Measurements from ENCODE around the gene C5. TPM values are rescaled to one million over a fixed set of nuclear protein-coding genes. Genes with fewer than 3 reads are reported as not detected.

The C5 gene
- total and polyA plus RNA-seq, 5 donors from 2014 or later: 0.31 to 1.5 (median 1.1) TPM; not detected in 1

DNA sequence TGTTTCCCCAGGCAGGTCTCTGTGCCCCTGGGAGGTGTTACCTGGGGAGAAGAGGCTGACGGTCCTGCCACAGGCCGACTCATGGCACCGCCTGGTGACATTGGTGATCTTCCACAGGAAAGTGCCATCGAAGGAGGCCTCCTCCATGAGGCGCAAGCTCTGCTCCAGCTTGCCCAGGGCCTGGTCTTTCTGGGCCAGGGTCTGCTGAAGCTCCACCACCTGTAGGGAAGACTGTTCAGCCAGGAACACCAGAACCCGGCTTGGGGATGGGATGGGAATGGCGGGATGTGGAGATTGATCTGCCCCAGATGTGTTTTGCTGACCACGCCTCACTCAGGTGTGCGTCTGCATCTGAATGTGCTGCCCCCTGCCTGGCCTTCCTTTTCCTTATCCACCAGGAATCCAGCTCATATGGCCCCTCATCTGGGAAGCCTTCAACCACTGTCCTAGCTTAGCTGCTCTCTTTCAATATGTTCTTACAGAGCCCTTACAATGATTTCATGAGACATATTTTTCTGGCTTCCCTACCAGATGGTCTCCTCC is 138.7 kb downstream of the C5 start:
- no peaks in the 10 kb centered on the region for H3K9me3 Mint-ChIP-seq

DNA sequence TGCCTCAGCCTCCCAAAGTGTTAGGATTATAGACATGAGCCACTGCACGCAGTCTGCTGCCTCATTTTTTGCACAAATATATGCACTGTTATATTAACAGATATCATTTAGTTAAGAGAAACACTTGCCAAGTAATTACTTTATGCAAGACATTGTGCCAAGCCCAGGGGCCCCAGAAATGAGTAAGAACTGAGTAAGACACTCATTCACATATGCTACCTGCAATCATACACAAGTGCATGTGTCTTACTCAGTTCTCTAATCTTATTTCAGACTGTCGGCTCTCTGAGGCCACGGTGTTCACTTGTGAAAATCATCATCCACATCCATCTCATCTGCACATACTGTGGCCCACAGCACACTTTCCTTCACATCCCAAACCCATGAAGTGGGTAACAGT is 139.4 kb downstream of the C5 start:
- peak overlapping the region; percentile 11 to 54 (median 36) for H3K4me3 Mint-ChIP-seq
- Histone ChIP-seq H3K36me3 (ENCODE audit: control insufficient read depth, insufficient read depth, low read length) (peaks cover 83% of the 10 kb centered on the region), H3K4me1 (ENCODE audit: control insufficient read depth, insufficient read depth, low read length, poor library complexity, severe bottlenecking) (peaks cover 83% of the 10 kb centered on the region)

More for the DNA sequence above, 138.7 kb downstream of the C5 start:
- peaks cover 69% of the 10 kb centered on the region for H3K36me3 Mint-ChIP-seq
- Histone ChIP-seq H3K4me1 (ENCODE audit: control insufficient read depth, insufficient read depth, low read length, poor library complexity, severe bottlenecking) (peaks cover 83% of the 10 kb centered on the region), H3K4me3 (ENCODE audit: low read depth, low read length) (no peak overlapping the region), H3K9me3 (ENCODE audit: control insufficient read depth in 2 of 2, low read length in 2 of 2) (no peaks in the 10 kb centered on the region), H3K27me3 (ENCODE audit: control insufficient read depth, insufficient read depth, low read length) (no peaks in the 10 kb centered on the region), H3K36me3 (ENCODE audit: control insufficient read depth, insufficient read depth, low read length) (peaks cover 80% of the 10 kb centered on the region), H3K27ac (ENCODE audit: insufficient read depth, low read length, poor library complexity, severe bottlenecking) (peak overlapping the region; percentile 98)
- H3K27me3 Mint-ChIP-seq: no peaks in the 10 kb centered on the region
- H3K4me1 Mint-ChIP-seq: peaks cover 16 to 93% (median 54%) of the 10 kb centered on the region in 4 donors
- H3K4me3 Mint-ChIP-seq: peak overlapping the region in 2 of 4 donors; percentile 54 to 69
- peak overlapping the region; percentile 85 to 94 (median 91) for H3K27ac Mint-ChIP-seq
- DNase-seq (no peak), ATAC-seq (ENCODE audit: low read depth in 2 of 2) (no peak)

DNA sequence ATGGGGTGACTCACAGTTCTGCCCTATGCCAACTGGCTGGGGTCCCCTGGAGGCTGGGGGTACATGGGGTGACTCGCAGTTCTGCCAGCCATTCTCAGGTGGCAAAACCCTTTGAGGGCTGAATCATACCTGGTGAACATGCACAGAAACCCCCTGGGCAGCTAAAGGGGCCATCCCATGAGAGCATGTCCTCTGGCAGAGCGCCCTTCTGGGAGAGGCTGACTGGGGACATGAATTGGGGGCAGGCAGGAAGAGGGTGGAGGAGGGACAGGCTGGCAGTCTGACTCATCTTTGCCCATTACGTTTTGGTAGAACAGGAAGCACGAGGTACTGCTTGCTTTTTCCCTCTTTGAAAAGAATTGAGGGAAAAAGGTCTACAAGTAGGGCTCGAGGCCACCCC is 140.2 kb downstream of the C5 start:
- ATAC-seq (ENCODE audit: low read depth in 2 of 2): peak; percentile 71 to 74
- Mint-ChIP-seq H3K4me1 (peaks cover 10 to 94% (median 59%) of the 10 kb centered on the region in 4 donors), H3K27ac (peak overlapping the region; percentile 85 to 95 (median 91)), H3K9me3 (no peaks in the 10 kb centered on the region), H3K27me3 (no peaks in the 10 kb centered on the region), H3K4me3 (peak overlapping the region in 2 of 4 donors; percentile 37 to 60), H3K36me3 (peaks cover 74% of the 10 kb centered on the region)
- H3K4me1 ChIP-seq (ENCODE audit: control insufficient read depth, insufficient read depth, low read length, poor library complexity, severe bottlenecking): peaks cover 83% of the 10 kb centered on the region
- no peaks in the 10 kb centered on the region for H3K9me3 ChIP-seq (ENCODE audit: control insufficient read depth in 2 of 2, low read length in 2 of 2)
- peaks cover 85% of the 10 kb centered on the region for H3K36me3 ChIP-seq (ENCODE audit: control insufficient read depth, insufficient read depth, low read length)
- no peaks in the 10 kb centered on the region for H3K27me3 ChIP-seq (ENCODE audit: control insufficient read depth, insufficient read depth, low read length)
- peak overlapping the region; percentile 19 for H3K4me3 ChIP-seq (ENCODE audit: low read depth, low read length)
- H3K27ac ChIP-seq (ENCODE audit: insufficient read depth, low read length, poor library complexity, severe bottlenecking): peak overlapping the region; percentile 98
- DNase-seq: peak in 2 of 3 donors; percentile 61 to 67

More for the DNA sequence above, 139.4 kb downstream of the C5 start:
- peak overlapping the region; percentile 98 for H3K27ac ChIP-seq (ENCODE audit: insufficient read depth, low read length, poor library complexity, severe bottlenecking)
- Mint-ChIP-seq H3K27ac (peak overlapping the region; percentile 85 to 94 (median 91)), H3K4me1 (peaks cover 10 to 94% (median 55%) of the 10 kb centered on the region in 4 donors), H3K9me3 (no peaks in the 10 kb centered on the region), H3K36me3 (peaks cover 69% of the 10 kb centered on the region), H3K27me3 (no peaks in the 10 kb centered on the region)
- no peaks in the 10 kb centered on the region for H3K27me3 ChIP-seq (ENCODE audit: control insufficient read depth, insufficient read depth, low read length)
- H3K9me3 ChIP-seq (ENCODE audit: control insufficient read depth in 2 of 2, low read length in 2 of 2): no peaks in the 10 kb centered on the region
- ATAC-seq (ENCODE audit: low read depth in 2 of 2): peak in 1 of 2 donors; percentile 17
- DNase-seq: no peak
- peak overlapping the region; percentile 19 for H3K4me3 ChIP-seq (ENCODE audit: low read depth, low read length)

DNA sequence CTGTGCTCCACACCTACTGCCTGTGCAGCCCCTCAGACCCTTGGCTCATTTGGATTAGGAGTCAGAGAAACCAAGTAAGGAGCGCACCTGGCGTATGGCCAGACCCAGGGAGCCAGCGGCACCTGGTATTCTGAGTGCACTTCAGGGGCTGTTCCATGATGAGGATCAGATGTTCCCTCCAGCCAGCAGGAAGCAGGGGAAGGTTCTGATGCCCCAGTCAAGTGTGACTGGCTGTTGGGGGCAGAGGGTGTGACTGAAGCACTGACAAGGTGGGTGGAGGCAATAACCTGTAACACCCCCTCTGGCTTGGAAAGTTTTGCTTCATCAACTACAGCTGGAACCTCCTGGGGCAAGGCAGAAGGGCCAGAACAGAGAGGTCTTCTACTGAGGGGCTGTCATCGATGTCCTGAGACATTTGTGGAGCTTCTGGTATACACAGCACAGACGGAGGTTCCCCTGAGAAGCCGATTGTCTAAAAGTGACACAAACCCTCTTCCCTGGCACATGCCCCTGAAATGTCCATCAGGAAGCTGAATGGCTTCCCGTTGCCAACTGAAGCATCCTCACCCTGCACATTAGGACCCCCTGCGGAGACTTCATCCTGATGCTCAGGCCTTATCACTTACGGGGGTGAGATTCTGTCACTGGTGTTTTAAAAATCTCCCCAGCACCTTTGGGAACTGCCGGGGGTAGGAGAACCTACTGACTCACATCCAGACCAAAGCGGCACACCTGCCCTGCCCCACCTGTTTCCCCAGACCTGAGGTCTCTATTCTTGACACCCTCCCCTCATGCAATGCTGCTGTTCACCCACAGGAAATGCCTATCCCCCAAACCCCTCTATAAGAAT is 144.5 kb downstream of the C5 start:
- H3K27ac Mint-ChIP-seq: peak overlapping the region; percentile 93 to 100 (median 93)
- Histone ChIP-seq H3K4me1 (ENCODE audit: control insufficient read depth, insufficient read depth, low read length, poor library complexity, severe bottlenecking) (peaks cover 86% of the 10 kb centered on the region), H3K27me3 (ENCODE audit: control insufficient read depth, insufficient read depth, low read length) (no peaks in the 10 kb centered on the region), H3K9me3 (ENCODE audit: control insufficient read depth in 2 of 2, low read length in 2 of 2) (no peaks in the 10 kb centered on the region), H3K4me3 (ENCODE audit: low read depth, low read length) (no peak overlapping the region), H3K36me3 (ENCODE audit: control insufficient read depth, insufficient read depth, low read length) (peaks cover 66% of the 10 kb centered on the region), H3K27ac (ENCODE audit: insufficient read depth, low read length, poor library complexity, severe bottlenecking) (peak overlapping the region; percentile 98)
- ATAC-seq (ENCODE audit: low read depth in 2 of 2) (no peak), DNase-seq (peak in 1 of 3 donors; percentile 26)
- no peaks in the 10 kb centered on the region for H3K9me3 Mint-ChIP-seq
- H3K36me3 Mint-ChIP-seq: peaks cover 64% of the 10 kb centered on the region
- peaks cover 17 to 94% (median 66%) of the 10 kb centered on the region in 4 donors for H3K4me1 Mint-ChIP-seq
- no peaks in the 10 kb centered on the region for H3K27me3 Mint-ChIP-seq
- peak overlapping the region; percentile 27 to 80 (median 67) for H3K4me3 Mint-ChIP-seq

DNA sequence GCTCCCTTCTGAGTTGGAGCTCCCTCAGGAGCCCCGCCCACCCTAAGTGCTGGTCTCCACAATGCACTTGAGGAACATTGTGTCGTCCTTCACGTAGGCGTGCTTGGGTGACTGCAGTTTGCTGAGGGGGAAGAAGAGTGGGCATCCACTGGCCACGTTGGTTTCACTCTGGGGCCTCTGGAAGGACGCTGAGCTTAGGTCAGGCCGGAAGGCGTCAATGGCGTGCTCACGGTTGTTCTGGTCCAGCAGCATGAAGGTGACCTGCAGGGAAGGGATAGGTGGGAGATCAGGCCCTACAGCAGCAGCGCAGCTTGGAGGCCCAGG is 145.1 kb downstream of the C5 start:
- Histone ChIP-seq H3K27ac (ENCODE audit: insufficient read depth, low read length, poor library complexity, severe bottlenecking) (peak overlapping the region; percentile 98), H3K4me1 (ENCODE audit: control insufficient read depth, insufficient read depth, low read length, poor library complexity, severe bottlenecking) (peaks cover 82% of the 10 kb centered on the region), H3K4me3 (ENCODE audit: low read depth, low read length) (no peak overlapping the region), H3K36me3 (ENCODE audit: control insufficient read depth, insufficient read depth, low read length) (peaks cover 62% of the 10 kb centered on the region), H3K27me3 (ENCODE audit: control insufficient read depth, insufficient read depth, low read length) (no peaks in the 10 kb centered on the region), H3K9me3 (ENCODE audit: control insufficient read depth in 2 of 2, low read length in 2 of 2) (no peaks in the 10 kb centered on the region)
- DNase-seq (no peak), ATAC-seq (ENCODE audit: low read depth in 2 of 2) (no peak)
- peaks cover 14 to 94% (median 68%) of the 10 kb centered on the region in 4 donors for H3K4me1 Mint-ChIP-seq
- H3K9me3 Mint-ChIP-seq: no peaks in the 10 kb centered on the region
- peak overlapping the region; percentile 93 to 100 (median 93) for H3K27ac Mint-ChIP-seq
- H3K4me3 Mint-ChIP-seq: peak overlapping the region; percentile 48 to 72 (median 65)
- H3K27me3 Mint-ChIP-seq: no peaks in the 10 kb centered on the region
- H3K36me3 Mint-ChIP-seq: peaks cover 59% of the 10 kb centered on the region

DNA sequence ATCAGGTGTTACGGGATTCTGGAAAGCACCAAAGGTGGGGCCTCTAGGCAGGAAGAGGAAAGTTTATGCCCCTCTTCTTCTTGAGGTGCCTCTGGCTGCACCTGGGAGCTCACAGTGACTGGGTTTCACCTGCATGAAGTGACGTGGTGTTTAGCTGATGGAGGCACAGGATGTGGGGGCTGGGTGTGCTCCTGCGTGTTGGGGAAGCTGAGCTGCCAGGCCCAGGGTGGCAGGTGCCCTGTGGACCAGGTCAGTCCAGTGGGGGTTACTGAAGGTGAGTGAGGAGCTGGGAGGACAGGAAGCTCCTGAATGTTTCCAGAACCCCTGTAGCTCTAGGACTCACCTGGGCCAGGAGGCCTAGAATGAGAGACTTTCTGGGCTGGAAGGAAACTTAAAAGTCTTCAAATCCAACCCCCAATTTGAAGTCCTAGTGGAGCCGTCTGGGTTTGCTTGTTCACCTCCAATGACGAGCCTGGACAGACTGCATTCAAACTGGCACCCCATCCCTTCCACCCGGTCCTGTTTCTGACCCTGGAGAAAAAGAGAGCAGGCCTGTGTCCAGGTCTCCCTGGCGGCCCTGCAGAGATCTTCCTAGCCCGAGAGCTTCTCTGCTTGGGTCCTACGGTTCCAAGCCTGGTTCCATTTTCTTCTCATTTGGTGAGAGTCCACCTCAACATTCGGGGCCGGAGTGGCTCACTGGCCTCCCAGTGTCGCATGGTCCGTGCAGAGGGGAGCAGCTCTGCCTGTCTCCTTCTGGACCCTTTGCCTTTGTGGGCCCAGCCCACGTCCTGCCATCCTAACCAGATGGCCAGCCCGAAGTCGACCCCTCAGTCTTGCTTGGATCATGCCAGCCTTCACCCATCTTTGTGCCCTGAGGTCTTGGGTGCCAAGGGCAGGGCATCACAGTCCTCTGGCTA is 145.8 kb downstream of the C5 start:
- peaks cover 56% of the 10 kb centered on the region for H3K36me3 ChIP-seq (ENCODE audit: control insufficient read depth, insufficient read depth, low read length)

More for the DNA sequence above, 145.8 kb downstream of the C5 start:
- no peaks in the 10 kb centered on the region for H3K27me3 ChIP-seq (ENCODE audit: control insufficient read depth, insufficient read depth, low read length)
- peak overlapping the region; percentile 98 for H3K27ac ChIP-seq (ENCODE audit: insufficient read depth, low read length, poor library complexity, severe bottlenecking)
- H3K9me3 Mint-ChIP-seq: no peaks in the 10 kb centered on the region
- DNase-seq (peak; percentile 69 to 92 (median 86)), ATAC-seq (ENCODE audit: low read depth in 2 of 2) (peak; percentile 92 to 93)
- H3K27me3 Mint-ChIP-seq: no peaks in the 10 kb centered on the region
- H3K36me3 Mint-ChIP-seq: peaks cover 57% of the 10 kb centered on the region
- peaks cover 78% of the 10 kb centered on the region for H3K4me1 ChIP-seq (ENCODE audit: control insufficient read depth, insufficient read depth, low read length, poor library complexity, severe bottlenecking)
- peak overlapping the region; percentile 60 for H3K4me3 ChIP-seq (ENCODE audit: low read depth, low read length)
- H3K4me3 Mint-ChIP-seq: peak overlapping the region; percentile 58 to 89 (median 79)
- peaks cover 14 to 94% (median 66%) of the 10 kb centered on the region in 4 donors for H3K4me1 Mint-ChIP-seq
- no peaks in the 10 kb centered on the region for H3K9me3 ChIP-seq (ENCODE audit: control insufficient read depth in 2 of 2, low read length in 2 of 2)
- H3K27ac Mint-ChIP-seq: peak overlapping the region; percentile 93 to 100 (median 93)
